ENCODE results near the gene HSF2.

- TF ChIP-seq CTCF (IDR thresholded peaks at IDR 0.05) = no peak
- TF ChIP-seq POLR2A (IDR thresholded peaks at IDR 0.05; ENCODE audit: low read length) = no peak
Observed at GRCh38 chr6:122400121-122400450, 634 bp downstream of the HSF2 start.
